GM21423 (cell line): ENCODE data around the gene ARID2.

Source experiments
- ATAC-seq: cut with Tn5 transposase; IDR thresholded peaks from one replicate; pipeline ENCODE4 v1.9.1; 2021; ENCODE audit warnings: mild to moderate bottlenecking, moderate library complexity; ENCODE audit not compliant: unreplicated experiment

ARID2 gene

DNA sequence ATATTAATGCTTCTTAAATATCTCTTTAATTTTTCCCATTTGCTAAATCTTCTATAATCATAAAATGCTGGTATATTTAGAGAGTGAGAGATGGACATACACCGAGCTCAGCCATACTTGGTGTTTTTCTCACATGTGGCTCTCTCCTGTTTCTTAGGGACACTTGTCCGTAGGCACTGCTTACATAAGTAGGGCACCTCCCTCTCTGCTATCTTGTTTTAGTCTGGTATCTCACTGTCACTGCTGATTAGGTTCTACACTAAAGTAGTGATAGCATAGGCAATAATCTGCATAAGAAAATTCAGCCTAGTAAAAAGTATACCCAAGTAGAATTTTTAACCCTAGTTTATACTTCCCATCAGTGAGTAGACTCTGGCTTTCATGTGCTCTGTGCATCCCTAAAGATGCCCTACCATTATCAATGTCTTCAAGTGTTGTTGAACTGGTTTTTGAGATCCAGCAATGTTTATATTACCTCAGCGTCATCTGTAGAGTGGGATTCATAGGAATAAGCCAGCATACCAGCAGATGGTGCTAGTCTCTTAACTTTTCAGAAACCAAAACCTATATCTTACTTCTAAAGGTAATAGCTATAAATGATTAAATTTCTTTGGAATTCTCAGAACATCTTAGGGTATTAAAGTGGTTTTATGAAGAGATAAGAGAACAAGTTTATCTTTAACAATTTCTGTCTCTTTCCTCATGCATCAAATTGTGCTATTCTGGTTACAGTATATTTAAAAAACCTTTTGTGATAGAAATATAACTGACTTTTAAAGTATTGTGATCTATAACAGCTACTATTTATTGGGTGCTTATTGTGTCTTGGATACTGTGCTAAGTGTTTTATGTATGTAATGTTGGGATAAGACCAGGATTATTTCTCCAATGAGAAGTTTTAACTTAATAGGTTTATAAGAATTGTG lies 32.9 kb downstream of the ARID2 start:
- ATAC-seq = peak; percentile 48

DNA sequence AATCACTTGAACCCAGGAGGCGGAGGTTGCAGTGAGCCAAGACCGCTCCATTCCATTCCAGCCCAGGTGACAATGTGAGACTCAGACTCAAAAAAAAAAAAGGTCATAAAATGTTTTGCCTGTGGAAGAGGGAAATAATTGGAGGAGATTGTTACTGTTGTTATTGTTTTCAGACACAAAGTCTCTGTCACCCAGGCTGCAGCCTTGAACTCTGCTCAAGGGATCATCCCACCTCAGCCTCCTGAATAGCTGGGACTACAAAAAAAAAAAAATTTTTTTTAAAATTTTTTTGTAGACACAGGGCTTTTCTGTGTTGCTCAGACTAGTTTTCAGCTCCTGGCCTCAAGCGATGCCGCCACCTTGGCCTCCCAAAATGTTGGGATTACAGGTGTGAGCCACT lies 33.9 kb downstream of the ARID2 start:
- no peak for ATAC-seq

DNA sequence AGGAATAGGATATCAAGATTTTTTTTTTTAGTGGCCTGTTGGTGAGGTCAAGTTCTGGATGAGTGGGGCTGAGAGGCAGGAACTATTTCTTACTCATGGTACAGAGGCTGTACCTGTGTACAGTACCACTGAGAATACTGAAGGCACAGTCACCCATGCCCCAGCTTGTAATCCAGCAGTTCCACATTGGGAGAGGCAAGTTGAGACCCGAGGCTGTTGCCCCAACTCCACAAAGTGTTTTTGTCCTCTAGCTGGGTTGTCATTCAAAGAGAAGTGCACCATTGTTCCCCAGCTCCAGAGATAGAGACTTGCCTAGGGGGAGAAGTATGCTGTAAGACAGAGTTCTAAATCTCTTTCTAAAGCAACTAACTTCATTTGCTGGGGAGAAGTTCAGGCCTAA lies 38.7 kb downstream of the ARID2 start:
- ATAC-seq = no peak

DNA sequence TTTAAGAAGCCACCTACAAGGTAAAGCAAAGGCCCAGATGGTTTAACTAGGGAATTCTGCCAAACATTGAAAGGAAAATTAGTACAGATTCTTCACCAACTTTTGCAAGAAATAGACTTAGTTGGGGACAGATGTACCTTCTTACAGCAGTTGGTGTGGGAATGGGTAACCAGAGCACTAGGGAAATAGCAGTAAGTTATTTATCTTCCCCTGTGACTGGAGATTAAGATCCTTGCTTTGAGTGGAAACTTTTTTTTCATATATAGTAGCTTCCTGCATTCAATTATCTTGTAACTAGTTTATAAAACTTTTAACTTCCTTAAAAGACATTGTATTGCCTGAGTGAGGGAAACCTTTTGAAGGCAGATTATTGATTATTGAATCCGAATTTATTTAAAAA lies 44.2 kb downstream of the ARID2 start:
- no peak for ATAC-seq

DNA sequence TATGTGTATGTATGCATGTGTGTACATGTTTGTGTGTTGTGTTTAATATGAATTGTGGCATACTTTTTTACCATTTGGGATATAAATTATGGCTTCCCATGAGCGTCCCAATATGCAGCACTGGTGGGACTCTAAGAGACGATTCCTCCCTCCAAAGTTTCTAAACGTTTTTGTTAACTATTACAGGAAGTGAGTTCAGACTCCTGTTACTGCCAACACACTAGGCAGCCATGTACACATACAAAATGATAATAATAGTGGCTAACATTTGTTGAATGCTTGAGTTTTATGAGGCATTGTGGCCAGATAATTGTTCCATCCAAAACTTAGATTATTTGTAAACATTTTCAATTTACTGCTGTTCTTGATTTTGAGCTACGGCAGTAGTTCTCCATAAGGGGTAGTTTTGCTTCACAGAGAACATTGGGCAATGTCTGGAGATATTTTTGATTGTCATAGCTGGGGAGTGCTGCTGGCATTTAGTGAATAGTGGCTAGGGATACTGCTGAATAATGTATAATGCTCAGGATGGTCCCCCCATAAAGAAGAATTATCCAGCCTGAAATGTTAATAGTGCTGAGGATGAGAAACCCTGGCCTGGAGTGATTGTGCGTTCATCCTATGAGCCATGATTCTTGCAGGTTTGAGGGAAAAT lies 45.1 kb downstream of the ARID2 start:
- no peak for ATAC-seq

DNA sequence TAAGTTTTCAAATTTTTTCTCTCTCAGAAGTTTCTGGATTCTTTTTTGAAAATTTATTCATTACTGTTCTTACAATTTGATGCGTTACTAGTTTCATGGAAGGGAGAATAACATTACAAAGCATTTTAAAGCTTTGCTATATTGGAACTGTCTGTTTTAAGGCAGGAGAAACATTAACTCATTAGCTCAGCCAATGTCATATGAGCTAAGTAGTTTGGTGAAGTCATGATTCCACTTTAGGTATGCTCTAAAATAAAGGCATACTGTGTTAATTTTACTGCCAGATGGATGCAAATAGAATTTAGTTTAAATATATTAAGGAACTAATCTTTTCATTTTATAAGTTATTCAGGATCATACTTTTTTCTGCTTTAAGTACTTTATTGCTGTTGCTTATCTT lies 46.0 kb downstream of the ARID2 start:
- no peak for ATAC-seq

DNA sequence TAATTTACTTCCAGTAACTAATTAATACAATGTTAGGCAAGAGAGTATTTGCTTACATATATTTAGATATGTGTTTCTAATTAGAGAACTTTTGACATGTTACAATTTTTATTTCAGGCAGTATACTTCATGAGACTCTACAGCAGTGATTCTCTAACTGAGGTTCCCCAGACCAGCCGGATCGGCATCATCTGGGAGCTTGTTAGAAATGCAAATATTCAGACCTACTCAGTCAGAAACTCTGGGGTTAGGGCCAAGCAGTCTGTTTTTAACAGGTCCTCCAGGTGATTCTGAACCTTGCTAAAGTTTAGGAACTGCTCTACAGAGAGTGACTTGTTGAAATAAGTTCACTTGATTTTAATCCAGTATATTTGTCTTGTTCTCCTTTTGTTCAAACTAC lies 46.5 kb downstream of the ARID2 start:
- ATAC-seq = no peak

DNA sequence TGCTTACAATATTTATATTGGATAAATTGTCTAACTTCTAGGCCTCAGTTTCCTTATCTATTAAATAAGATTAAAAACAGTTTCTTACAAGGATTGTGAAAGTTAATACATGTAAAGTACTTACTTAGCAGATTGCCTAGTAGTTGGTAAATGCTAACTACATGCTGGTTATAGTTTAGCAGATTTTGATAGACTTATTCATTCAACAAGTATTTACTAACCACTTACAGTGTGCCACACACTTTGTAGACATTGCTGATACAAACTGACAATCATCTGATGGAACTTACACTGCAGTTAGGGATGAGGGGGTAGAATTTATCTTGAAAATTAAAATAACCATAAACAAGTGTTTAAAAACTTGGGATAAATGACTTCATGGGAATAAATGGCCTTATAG lies 50.4 kb downstream of the ARID2 start:
- ATAC-seq = no peak

DNA sequence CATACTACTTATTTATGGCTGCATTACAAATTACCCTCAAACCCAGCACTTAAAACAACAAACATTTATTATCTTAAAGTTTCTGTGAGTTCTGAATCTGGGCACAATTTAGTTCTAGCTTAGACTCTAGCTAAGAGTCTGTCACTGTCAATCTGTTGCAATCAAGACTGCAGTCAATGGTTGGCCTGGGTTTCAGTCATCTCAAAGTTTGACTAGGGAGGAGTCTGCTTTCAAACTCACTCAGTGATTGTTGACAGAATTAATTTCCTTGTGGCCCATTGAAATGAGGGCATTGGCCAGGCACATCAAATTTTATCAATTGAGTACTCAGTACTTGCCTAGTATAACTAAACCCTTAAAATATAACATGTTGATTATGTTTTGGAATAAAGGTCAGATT lies 51.6 kb downstream of the ARID2 start:
- no peak for ATAC-seq

DNA sequence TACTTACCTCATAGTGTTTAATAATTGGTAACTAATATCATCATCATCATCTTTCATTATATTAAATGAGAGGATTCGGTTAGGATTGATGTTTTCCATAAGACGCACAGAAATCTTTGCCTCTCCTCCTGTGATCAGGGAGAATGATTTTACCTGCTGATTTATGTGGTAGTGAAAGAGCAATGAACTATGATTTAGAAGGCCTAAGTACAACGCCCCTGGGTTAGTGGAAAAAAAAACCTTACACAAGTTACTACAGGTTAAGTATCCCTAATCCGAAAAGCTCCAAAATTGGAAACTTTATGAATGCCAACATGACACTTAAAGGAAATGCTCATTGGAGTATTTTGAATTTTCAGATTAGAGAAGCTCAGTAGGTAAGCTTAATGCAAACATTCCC lies 55.8 kb downstream of the ARID2 start:
- no peak for ATAC-seq

DNA sequence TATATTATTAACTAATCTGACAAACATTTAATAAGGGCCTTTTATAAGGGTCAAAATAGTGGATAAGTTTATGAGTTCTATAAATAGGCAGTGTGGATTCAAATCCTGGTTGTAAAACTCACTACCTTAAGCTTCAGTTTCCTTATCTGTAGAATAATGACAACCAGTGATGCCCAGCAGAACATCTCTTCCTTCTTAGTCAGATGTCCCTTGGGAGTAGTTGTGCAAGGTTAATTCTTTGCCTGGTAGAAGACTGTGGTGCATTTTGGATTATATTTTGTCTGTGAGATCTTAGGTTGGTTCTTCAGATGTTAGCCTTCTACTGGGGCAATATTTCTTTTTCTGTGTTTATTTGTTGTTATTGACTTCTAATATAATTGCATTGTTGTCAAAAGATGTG lies 59.5 kb downstream of the ARID2 start:
- no peak for ATAC-seq

DNA sequence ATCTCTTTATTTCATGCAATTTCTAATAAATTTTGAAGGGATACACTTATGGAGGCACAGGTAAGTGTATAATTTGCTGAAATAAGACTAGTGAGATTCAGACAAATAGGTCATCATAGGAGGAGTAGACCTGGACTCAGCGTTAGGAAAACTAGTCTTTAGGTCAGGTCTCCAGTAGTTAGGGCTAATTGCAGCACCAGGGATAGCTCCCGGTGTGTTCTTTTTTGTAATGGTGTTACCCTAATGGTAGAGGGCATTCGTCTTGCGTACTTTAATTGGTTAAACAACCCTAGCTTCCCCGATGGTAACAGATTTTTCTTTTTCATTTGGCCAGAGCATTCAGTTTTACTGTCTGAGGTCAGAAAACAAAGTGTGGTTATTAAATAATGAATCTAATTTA lies 64.9 kb downstream of the ARID2 start:
- no peak for ATAC-seq

DNA sequence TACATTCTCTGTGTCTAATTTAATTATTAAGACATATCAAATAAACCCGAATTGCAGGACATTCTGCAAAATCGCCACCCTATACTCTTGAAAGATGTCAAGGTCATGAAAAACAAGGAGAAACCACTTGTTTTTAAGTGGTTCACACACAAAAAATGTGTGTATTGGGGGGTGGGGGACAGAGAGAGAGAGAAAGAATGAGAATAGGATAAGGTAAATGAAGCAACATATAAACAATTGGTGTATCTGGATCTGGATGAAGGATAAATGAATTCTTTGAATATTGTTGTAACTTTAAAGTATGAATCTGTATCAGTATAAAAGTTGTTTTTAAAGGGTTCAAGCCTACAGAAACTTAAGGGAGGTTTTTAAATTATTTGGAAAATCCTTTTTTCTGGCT lies 72.1 kb downstream of the ARID2 start:
- no peak for ATAC-seq

DNA sequence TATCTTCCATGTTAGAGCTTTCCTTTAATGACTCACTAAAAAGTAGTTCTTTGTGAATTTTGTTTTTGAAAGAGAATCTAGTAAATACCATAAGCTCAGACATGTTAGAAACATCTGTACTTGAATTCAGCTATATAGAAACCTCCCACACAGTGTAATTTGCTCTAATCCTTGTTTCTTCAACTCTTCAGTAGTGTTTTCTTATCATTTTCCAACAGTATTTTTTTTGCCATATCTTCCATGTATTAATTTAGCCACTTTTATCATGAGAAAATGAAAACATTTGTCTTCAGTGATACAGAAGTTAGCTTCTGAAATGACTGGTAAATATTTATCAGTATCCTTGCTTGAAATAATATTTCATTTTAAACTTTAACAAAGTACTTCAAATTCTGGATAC lies 73.6 kb downstream of the ARID2 start:
- no peak for ATAC-seq

DNA sequence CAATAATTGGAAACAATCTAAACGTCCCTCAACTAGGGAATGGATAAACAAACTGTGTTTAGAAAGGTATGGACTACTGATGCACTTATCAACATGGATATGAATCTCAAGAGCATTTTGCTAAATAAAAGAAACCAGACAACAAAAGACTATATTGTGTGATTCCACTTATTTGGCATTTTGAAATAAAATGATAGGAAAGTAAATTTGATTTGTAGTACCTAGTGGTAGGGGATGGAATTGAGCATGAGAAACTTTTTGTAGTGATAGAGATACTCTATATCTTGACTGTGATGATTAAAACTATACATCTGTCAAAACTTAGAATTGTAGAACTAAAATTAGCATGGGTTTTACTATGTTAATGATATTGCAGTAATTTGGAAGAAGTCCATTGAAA lies 87.1 kb downstream of the ARID2 start:
- no peak for ATAC-seq

DNA sequence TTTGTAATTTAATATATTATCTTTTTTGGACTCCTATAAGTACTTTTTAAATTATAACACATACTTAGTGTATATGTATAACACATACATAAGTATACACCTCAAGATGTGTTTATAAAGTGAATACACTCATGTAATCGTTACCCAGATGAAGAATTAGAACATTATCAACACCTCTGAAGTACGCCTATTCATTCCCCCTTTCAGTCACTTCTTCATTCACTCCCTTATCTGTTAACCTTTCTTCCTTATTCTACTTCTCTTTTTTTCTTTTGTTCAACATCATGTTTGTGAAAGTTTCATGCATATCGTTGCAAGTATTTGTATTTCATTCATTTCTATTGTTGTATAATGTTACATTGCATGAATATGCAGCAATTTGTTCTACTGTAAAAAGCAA lies 98.5 kb downstream of the ARID2 start:
- ATAC-seq = no peak

DNA sequence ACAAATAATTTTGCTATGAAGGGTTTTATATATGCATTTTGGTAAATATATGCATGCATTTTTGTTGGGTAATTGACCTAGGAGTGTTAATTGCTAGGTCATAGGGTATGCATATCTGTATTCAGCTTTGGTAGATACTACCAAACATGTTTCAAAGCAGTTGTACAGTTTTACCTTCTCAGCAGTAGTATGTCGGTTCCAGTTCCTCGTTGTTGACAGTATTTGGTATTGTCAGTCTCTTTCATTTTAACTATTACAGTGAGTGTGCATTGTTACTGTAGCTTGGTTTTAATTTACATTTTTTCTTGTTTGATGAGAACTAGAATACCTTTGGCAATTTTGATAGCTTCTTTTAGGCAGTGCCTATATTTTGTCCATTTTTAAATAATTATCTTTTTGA lies 98.9 kb downstream of the ARID2 start:
- no peak for ATAC-seq

DNA sequence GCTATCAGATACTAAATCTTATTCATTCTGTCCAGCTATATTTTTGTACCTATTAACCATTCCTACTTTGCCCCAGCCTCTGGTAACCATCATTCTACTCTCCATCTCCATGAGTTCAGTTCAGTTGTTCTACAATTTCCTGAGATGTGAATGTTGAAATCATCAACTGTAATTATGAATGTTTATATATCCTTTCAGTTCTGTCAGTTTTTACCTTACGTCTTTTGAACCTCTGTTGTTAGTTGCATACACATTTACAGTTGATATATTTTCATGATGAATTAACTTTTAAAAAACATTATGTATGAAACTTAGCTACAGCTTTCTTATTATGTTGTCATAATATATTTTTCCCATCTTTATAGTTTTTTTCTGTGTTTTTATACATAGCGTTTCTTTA lies 102.1 kb downstream of the ARID2 start:
- ATAC-seq = no peak

DNA sequence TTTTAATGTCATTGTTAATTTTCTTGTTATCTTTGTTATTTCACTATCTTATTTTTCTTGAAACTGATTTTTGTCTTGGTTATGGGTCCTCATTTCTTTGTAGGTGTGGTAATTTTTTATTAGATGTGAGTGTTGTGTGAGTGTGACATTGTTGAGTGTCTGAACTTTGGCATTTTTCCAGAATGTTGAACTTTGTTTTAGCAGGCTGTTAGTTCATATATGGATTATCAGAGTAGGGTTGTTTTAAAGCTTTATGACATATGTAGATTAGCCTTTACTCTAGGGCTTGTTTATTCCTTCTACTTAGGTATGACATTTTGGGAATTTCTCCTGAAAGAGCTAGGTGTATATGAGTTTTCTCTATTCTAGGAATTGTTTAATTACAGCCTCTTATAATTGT lies 103.9 kb downstream of the ARID2 start:
- no peak for ATAC-seq

DNA sequence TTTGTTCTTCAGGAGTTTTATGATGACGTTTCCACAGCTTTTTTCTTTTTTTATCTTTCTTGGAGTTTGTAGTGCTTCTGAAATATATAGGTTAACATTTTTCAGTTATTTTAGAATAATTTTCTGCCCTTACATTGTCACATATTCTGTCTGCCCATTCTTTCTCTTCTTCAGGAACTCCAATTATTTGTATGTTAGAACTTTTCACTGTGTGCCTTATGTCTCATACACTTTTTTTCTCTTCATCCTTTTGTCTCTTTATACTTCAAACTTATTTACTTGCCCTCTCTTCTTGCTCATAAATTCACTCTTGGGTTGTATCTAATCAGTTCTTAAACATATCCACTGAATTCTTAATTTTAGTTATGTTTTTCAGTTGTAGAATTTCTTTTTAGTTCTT lies 105.3 kb downstream of the ARID2 start:
- no peak for ATAC-seq

DNA sequence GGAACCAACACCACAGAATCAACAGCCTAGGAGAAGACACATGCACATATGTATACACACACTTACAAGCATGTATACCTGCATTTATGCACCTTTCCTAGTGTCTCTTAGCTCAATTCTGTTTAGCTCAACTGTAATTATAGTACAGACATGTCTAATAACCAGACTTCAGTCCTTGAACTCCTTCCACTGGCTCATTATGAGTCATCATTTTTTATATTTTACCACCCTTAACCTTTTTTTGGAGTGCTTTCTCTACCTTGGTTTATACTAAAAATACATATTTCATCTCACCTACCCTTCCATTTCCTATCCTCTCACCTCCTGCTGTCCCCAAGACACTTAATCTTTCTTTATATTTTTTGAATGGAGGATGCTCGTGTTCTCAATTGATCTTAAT lies 110.4 kb downstream of the ARID2 start:
- ATAC-seq = no peak

DNA sequence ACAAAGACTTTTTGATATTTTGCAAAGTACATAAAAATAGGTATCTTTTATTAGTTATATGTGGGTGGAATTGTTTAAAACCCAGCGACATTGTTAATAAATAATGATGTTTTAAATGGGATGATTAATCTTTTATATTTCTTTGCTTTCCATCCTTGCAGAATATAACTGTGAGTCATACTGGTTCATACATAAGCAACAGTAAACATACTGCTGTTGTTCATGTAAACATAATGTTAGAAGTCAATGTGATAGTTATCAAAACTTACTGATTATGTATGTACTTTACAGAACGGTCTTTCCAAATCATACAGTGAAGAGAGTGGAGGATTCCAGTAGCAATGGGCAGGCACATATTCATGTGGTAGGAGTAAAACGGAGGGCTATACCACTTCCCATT lies 119.8 kb downstream of the ARID2 start:
- no peak for ATAC-seq

DNA sequence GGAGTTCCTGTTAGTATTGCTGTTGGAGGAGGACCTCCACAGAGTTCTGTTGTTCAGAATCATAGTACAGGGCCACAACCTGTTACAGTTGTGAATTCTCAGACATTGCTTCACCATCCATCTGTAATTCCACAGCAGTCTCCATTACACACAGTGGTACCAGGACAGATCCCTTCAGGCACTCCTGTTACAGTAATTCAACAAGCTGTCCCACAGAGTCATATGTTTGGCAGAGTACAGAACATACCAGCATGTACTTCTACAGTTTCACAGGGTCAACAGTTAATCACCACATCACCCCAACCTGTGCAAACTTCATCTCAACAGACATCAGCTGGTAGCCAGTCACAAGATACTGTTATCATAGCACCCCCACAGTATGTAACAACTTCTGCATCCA lies 120.8 kb downstream of the ARID2 start:
- no peak for ATAC-seq
